Astrocyte (in vitro differentiated cells and primary cell): ENCODE data around the gene DNAI4.

Experiments used
- CTCF ChIP-seq: IDR thresholded peaks from 2 replicates; pipeline ENCODE4 v1.5.1; 2011; ENCODE audit warnings: low read depth, mild to moderate bottlenecking, inconsistent platforms, low read length, moderate library complexity; ENCODE audit not compliant: insufficient read depth
- EZH2 ChIP-seq: IDR thresholded peaks from 2 replicates; pipeline ENCODE4 v1.6.1; 2012; ENCODE audit warnings: mild to moderate bottlenecking, low read length, inconsistent platforms; ENCODE audit not compliant: insufficient read depth

GRCh38 chr1:66834926-66835325, 89.7 kb downstream of the DNAI4 start:
- TF ChIP-seq CTCF (no peak), EZH2 (no peak)
